ENCODE data around the gene TAS2R16. TPM values are rescaled to one million over a fixed set of nuclear protein-coding genes. Genes with fewer than 3 reads are reported as not detected.
"Not testable (repeated sequence)": the region's sequence is repeated elsewhere in the genome, so short reads cannot be mapped to it uniquely, and the experiment has no call there.

TAS2R16 gene
- total and polyA plus RNA-seq, 2 experiments from 2014 or later = not detected

GRCh38 chr7:122953678-122954077, 41.8 kb downstream of the TAS2R16 start:
- H3K27ac Mint-ChIP-seq; H2AFZ ChIP-seq; H3K36me3 Mint-ChIP-seq (ENCODE audit: low read depth); H3K4me3 Mint-ChIP-seq; H3K27ac ChIP-seq (ENCODE audit: low read depth); H3K36me3 ChIP-seq (ENCODE audit: insufficient read depth); H3K4me3 ChIP-seq; H3K4me2 ChIP-seq; H3F3A ChIP-seq (replicated peaks; ENCODE audit: low read depth); H3K27me3 Mint-ChIP-seq (ENCODE audit: insufficient read depth, low read depth, poor library complexity); H3K4me1 Mint-ChIP-seq; H3K27me3 ChIP-seq (ENCODE audit: insufficient read depth); ATAC-seq; DNase-seq (ENCODE audit: low spot score); H3K9me2 ChIP-seq (ENCODE audit: insufficient read depth); H3K9me3 Mint-ChIP-seq; H3K79me2 ChIP-seq (replicated peaks; ENCODE audit: insufficient read depth); H4K20me1 ChIP-seq (replicated peaks; ENCODE audit: insufficient read depth); H3K4me1 ChIP-seq (ENCODE audit: insufficient read depth): not testable (repeated sequence)

GRCh38 chr7:122951006-122951405, 44.5 kb downstream of the TAS2R16 start:
- Histone ChIP-seq H3K79me2 (replicated peaks; ENCODE audit: insufficient read depth) (no peaks in the 10 kb centered on the region), H3K4me3 (no peak overlapping the region), H3F3A (replicated peaks; ENCODE audit: low read depth) (no peaks in the 10 kb centered on the region), H3K36me3 (ENCODE audit: insufficient read depth) (no peaks in the 10 kb centered on the region), H3K27me3 (ENCODE audit: insufficient read depth) (no peaks in the 10 kb centered on the region), H3K27ac (ENCODE audit: low read depth) (no peak overlapping the region), H2AFZ (no peak overlapping the region), H3K9me2 (ENCODE audit: insufficient read depth) (no peaks in the 10 kb centered on the region), H3K4me1 (ENCODE audit: insufficient read depth) (peaks cover 7% of the 10 kb centered on the region; the same call in 1 of the 2 replicates), H3K4me2 (no peak overlapping the region), H4K20me1 (replicated peaks; ENCODE audit: insufficient read depth) (no peaks in the 10 kb centered on the region)
- Mint-ChIP-seq H3K27ac (peak overlapping the region; percentile 73; the same call in 1 of the 2 replicates), H3K36me3 (ENCODE audit: low read depth) (no peaks in the 10 kb centered on the region), H3K4me3 (no peak overlapping the region), H3K27me3 (ENCODE audit: insufficient read depth, low read depth, poor library complexity) (no peaks in the 10 kb centered on the region), H3K9me3 (no peaks in the 10 kb centered on the region), H3K4me1 (peaks cover 5% of the 10 kb centered on the region; the same call in 2 of the 3 replicates)
- no peak for ATAC-seq
- DNase-seq (ENCODE audit: low spot score) = no peak
- TF ChIP-seq ETS1 (IDR thresholded peaks at IDR 0.05) = no peak
- TF ChIP-seq JUNB (IDR thresholded peaks at IDR 0.05; ENCODE audit: unreplicated experiment) = no peak
- no peak for TF ChIP-seq ZNF331 (CRISPR knock-in tag; IDR thresholded peaks at IDR 0.05; ENCODE audit: low read depth)
- no peak for TF ChIP-seq STAT1 (IDR thresholded peaks at IDR 0.05; ENCODE audit: unreplicated experiment)
- no peak for TF ChIP-seq ZNF114 (CRISPR knock-in tag; IDR thresholded peaks at IDR 0.05)
- TF ChIP-seq, protein P1, sequence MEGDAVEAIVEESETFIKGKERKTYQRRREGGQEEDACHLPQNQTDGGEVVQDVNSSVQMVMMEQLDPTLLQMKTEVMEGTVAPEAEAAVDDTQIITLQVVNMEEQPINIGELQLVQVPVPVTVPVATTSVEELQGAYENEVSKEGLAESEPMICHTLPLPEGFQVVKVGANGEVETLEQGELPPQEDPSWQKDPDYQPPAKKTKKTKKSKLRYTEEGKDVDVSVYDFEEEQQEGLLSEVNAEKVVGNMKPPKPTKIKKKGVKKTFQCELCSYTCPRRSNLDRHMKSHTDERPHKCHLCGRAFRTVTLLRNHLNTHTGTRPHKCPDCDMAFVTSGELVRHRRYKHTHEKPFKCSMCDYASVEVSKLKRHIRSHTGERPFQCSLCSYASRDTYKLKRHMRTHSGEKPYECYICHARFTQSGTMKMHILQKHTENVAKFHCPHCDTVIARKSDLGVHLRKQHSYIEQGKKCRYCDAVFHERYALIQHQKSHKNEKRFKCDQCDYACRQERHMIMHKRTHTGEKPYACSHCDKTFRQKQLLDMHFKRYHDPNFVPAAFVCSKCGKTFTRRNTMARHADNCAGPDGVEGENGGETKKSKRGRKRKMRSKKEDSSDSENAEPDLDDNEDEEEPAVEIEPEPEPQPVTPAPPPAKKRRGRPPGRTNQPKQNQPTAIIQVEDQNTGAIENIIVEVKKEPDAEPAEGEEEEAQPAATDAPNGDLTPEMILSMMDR (conservative IDR thresholded peaks at IDR 0.05; ENCODE audit: low read depth in 2 of 2) = no peak
- TF ChIP-seq POLR2AphosphoS5 (IDR thresholded peaks at IDR 0.05; ENCODE audit: low read depth) = no peak
- TF ChIP-seq, protein P2, sequence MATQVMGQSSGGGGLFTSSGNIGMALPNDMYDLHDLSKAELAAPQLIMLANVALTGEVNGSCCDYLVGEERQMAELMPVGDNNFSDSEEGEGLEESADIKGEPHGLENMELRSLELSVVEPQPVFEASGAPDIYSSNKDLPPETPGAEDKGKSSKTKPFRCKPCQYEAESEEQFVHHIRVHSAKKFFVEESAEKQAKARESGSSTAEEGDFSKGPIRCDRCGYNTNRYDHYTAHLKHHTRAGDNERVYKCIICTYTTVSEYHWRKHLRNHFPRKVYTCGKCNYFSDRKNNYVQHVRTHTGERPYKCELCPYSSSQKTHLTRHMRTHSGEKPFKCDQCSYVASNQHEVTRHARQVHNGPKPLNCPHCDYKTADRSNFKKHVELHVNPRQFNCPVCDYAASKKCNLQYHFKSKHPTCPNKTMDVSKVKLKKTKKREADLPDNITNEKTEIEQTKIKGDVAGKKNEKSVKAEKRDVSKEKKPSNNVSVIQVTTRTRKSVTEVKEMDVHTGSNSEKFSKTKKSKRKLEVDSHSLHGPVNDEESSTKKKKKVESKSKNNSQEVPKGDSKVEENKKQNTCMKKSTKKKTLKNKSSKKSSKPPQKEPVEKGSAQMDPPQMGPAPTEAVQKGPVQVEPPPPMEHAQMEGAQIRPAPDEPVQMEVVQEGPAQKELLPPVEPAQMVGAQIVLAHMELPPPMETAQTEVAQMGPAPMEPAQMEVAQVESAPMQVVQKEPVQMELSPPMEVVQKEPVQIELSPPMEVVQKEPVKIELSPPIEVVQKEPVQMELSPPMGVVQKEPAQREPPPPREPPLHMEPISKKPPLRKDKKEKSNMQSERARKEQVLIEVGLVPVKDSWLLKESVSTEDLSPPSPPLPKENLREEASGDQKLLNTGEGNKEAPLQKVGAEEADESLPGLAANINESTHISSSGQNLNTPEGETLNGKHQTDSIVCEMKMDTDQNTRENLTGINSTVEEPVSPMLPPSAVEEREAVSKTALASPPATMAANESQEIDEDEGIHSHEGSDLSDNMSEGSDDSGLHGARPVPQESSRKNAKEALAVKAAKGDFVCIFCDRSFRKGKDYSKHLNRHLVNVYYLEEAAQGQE (IDR thresholded peaks at IDR 0.05; ENCODE audit: unreplicated experiment) = no peak
- no peak for TF ChIP-seq NANOG (IDR thresholded peaks at IDR 0.05; ENCODE audit: borderline replicate concordance)
- TF ChIP-seq, protein P3, sequence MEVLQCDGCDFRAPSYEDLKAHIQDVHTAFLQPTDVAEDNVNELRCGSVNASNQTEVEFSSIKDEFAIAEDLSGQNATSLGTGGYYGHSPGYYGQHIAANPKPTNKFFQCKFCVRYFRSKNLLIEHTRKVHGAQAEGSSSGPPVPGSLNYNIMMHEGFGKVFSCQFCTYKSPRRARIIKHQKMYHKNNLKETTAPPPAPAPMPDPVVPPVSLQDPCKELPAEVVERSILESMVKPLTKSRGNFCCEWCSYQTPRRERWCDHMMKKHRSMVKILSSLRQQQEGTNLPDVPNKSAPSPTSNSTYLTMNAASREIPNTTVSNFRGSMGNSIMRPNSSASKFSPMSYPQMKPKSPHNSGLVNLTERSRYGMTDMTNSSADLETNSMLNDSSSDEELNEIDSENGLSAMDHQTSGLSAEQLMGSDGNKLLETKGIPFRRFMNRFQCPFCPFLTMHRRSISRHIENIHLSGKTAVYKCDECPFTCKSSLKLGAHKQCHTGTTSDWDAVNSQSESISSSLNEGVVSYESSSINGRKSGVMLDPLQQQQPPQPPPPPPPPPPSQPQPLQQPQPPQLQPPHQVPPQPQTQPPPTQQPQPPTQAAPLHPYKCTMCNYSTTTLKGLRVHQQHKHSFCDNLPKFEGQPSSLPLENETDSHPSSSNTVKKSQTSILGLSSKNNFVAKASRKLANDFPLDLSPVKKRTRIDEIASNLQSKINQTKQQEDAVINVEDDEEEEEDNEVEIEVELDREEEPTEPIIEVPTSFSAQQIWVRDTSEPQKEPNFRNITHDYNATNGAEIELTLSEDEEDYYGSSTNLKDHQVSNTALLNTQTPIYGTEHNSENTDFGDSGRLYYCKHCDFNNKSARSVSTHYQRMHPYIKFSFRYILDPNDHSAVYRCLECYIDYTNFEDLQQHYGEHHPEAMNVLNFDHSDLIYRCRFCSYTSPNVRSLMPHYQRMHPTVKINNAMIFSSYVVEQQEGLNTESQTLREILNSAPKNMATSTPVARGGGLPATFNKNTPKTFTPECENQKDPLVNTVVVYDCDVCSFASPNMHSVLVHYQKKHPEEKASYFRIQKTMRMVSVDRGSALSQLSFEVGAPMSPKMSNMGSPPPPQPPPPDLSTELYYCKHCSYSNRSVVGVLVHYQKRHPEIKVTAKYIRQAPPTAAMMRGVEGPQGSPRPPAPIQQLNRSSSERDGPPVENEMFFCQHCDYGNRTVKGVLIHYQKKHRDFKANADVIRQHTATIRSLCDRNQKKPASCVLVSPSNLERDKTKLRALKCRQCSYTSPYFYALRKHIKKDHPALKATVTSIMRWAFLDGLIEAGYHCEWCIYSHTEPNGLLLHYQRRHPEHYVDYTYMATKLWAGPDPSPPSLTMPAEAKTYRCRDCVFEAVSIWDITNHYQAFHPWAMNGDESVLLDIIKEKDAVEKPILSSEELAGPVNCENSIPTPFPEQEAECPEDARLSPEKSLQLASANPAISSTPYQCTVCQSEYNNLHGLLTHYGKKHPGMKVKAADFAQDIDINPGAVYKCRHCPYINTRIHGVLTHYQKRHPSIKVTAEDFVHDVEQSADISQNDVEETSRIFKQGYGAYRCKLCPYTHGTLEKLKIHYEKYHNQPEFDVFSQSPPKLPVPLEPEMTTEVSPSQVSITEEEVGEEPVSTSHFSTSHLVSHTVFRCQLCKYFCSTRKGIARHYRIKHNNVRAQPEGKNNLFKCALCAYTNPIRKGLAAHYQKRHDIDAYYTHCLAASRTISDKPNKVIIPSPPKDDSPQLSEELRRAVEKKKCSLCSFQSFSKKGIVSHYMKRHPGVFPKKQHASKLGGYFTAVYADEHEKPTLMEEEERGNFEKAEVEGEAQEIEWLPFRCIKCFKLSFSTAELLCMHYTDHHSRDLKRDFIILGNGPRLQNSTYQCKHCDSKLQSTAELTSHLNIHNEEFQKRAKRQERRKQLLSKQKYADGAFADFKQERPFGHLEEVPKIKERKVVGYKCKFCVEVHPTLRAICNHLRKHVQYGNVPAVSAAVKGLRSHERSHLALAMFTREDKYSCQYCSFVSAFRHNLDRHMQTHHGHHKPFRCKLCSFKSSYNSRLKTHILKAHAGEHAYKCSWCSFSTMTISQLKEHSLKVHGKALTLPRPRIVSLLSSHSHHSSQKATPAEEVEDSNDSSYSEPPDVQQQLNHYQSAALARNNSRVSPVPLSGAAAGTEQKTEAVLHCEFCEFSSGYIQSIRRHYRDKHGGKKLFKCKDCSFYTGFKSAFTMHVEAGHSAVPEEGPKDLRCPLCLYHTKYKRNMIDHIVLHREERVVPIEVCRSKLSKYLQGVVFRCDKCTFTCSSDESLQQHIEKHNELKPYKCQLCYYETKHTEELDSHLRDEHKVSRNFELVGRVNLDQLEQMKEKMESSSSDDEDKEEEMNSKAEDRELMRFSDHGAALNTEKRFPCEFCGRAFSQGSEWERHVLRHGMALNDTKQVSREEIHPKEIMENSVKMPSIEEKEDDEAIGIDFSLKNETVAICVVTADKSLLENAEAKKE (CRISPR knock-in tag; IDR thresholded peaks at IDR 0.05) = no peak
